GM19240 (cell line): Measurements from ENCODE around the gene WNT7B.

Experiments used
- DNase-seq: peaks from one replicate; pipeline ENCODE4 v3.0.0; 2011; ENCODE audit warnings: low spot score; ENCODE audit not compliant: insufficient read length

WNT7B gene

DNA sequence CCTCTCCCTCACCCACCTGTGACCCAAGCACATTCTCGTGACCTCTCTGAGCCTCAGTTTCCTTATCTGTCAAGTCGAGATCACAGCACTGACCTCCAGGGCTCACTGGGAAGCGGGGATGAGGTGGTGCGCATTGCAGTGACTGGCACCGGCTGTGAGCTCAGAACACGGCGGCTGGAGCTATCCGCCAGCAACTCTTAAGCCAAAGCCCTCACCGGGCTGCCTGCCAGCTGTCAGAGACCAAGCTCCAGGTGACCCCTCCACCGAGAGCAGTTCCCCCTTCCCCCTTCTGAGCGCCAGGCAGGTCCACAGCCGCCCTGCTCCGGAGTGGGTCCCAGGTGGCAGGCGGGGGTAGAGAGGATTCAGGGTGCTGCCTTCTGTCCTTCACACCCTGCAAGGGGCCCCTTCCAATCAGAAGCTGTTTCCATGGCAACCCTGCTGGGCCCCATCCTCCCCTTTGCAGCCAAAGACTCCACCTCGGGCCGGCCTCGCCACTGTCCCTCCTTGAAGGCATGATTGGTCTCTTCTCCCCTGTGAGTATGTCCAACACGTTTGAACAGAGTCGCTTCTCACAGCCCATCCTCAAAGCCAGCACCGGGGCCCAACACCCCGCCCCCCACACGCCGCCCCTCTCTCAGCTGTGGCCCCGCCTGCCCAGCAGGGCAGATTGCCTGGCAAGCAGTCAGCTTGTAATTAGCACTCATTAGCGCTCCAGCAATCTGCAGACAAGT is 98.7 kb downstream of the WNT7B start:
- DNase-seq, result no peak

DNA sequence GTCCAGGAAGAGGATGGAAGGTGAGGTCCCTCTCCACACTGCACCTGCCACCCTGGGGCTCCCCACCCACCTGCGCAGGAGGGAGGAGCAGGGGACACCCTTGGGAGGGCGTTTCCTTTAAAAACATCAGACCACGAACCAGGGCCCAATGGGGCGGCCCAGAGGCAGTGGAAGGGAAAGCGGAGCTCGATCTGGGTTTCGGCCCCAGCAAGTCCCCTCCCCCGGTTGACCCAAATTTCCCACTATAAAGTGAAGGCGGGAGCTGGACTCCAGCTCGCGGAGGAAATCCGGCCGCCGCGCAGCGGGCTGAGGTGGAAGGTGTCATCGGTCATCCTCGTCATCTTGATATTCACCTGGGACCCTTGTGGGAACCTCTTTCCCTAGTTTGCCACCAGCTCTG is 99.3 kb downstream of the WNT7B start:
- DNase-seq, result no peak

DNA sequence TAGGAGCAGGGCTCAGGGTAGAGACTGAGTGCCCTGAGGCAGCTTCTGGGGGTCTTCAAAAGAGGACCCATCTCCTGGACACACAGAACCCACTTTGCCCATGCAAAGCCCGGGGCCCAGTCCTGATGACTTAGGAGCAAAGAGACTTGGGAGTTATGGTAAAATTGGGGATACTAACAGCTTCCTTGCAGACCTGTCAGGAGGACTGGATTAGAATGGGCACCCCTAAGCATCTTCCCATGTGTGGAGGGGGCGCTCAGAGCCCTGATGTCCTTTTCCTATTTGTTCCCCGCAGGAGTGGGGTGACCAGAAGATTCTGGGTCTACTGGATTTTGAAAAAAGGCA is 100.0 kb downstream of the WNT7B start:
- DNase-seq, result no peak

DNA sequence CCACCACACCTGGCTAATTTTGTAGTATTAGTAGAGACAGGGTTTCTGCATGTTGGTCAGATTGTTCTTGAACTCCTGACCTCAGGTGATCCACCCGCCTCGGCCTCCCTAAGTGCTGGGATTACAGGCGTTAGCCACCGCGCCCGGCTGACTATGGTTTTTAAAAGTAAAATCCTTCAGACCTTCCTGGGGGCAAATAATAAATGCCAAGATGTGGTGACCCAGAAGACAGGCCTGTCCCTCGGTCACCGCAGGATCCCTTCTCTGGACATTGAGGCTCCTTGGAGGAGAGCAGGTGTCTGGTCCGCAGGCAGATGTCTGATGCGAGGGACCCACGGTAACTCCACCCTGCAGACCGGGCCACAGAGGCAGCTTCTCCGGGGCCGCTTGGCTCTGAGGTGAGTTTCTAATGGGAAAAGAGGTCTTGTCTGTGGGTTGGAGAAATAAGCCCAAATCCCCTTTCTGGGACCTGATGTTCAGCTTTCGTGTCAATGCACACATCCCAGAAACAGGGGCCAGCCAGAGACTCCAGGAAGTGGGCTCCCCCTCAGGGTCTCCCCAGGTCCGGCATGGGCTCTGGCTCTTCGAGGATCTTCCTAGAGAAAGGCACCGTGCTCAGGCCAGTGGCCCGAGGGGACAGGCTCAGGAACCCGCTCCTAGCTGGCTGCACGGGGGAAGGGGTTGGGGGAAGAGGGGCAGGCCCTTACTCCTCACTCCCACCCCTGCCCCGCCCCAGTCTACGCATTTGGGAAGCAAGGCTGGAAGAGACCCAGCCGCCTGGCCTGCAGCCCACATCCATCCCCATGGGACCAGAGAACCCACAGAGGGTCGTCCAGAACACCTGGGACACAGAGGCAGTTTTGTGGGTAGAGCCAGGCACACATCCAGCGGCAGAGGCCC is 100.6 kb downstream of the WNT7B start:
- DNase-seq, result no peak

DNA sequence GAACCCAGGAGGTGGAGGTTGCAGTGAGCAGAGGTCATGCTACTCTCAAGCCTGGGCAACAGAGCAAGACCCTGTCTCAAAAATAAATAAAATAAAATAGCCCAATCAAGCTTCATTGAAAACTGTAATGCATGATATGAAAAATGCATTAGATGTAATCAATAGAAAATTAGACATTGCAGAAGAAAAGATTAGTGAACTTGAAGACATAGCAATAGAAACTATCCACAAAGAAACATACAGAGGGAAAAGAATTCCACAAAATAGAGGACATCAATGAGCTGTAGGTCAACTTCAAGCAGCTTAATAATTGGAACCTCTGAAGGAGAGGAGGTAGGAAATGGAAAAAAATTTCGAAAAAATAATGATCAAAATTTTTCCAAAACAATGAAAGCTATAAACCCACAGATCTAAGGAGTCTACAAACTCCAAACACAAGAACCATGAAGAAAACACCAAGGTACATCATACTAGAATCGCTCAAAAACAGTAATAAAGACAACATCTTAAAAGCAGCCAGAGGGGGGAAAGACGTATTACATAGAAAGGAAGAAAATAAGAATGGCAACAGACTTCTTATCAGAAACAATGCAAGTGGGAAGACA is 104.2 kb downstream of the WNT7B start:
- DNase-seq, result no peak

DNA sequence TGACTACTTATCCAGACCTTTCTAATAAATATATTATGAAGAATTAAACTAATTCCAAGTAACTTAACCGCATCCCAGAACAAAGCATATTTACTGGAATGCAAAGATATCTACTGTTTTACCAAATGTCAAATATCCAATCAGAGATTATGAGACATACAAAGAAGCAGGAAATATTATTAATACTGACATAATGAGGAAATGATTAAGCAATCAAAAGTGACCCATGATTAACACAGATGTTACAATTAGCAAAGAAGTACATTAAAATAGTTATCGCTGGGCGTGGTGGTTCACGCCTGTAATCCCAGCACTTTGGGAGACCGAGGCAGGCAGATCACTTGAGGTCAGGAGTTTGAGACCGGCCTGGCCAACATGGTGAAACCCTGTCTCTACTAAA is 105.2 kb downstream of the WNT7B start:
- DNase-seq, result no peak
